ENCODE measurements around the gene LRIT2.

LRIT2 gene

GRCh38 chr10:84225427-84226173 lies at the start of gene LRIT2:
Gene LRIT2 (minus strand): TSS chr10:84225544. CDS start chr10:84225520, 24 bp downstream.
- DNase-seq (ENCODE audit: low read depth): no peak

GRCh38 chr10:84270708-84271107 lies 45.4 kb upstream of the LRIT2 start:
- DNase-seq (ENCODE audit: low read depth): no peak

- DNase-seq (ENCODE audit: low read depth): no peak
Measured at GRCh38 chr10:84269773-84270172, 44.4 kb upstream of the LRIT2 start.

GRCh38 chr10:84269162-84269561 lies 43.8 kb upstream of the LRIT2 start:
- no peak for DNase-seq (ENCODE audit: low read depth)

GRCh38 chr10:84267503-84268126 lies 42.3 kb upstream of the LRIT2 start:
- peak; percentile 34 for DNase-seq (ENCODE audit: low read depth)

GRCh38 chr10:84265418-84265817 lies 40.1 kb upstream of the LRIT2 start:
- DNase-seq (ENCODE audit: low read depth): no peak

GRCh38 chr10:84264611-84265141 lies 39.3 kb upstream of the LRIT2 start:
- peak; percentile 48 for DNase-seq (ENCODE audit: low read depth)

- DNase-seq (ENCODE audit: low read depth): no peak
Measured at GRCh38 chr10:84263716-84264115, 38.4 kb upstream of the LRIT2 start.

GRCh38 chr10:84262190-84262956 lies 37.0 kb upstream of the LRIT2 start:
- no peak for DNase-seq (ENCODE audit: low read depth)

GRCh38 chr10:84261236-84261915 lies 36.0 kb upstream of the LRIT2 start:
- DNase-seq (ENCODE audit: low read depth): no peak

- no peak for DNase-seq (ENCODE audit: low read depth)
Measured at GRCh38 chr10:84258034-84258695, 32.8 kb upstream of the LRIT2 start.

- DNase-seq (ENCODE audit: low read depth): no peak
Measured at GRCh38 chr10:84257343-84258020, 32.1 kb upstream of the LRIT2 start.

GRCh38 chr10:84256510-84257342 lies 31.4 kb upstream of the LRIT2 start:
- DNase-seq (ENCODE audit: low read depth): no peak

- no peak for DNase-seq (ENCODE audit: low read depth)
Measured at GRCh38 chr10:84254552-84255478, 29.5 kb upstream of the LRIT2 start.

GRCh38 chr10:84248794-84249193 lies 23.4 kb upstream of the LRIT2 start:
- DNase-seq (ENCODE audit: low read depth): no peak

GRCh38 chr10:84247496-84247895 lies 22.2 kb upstream of the LRIT2 start:
- no peak for DNase-seq (ENCODE audit: low read depth)

- DNase-seq (ENCODE audit: low read depth): no peak
Measured at GRCh38 chr10:84244651-84245270, 19.4 kb upstream of the LRIT2 start, which contains the start of gene RGR. Gene RGR (plus strand): TSS chr10:84245053. CDS start chr10:84245091, 38 bp downstream.

GRCh38 chr10:84243759-84244158 lies 18.4 kb upstream of the LRIT2 start:
- no peak for DNase-seq (ENCODE audit: low read depth)
